ENCODE results near the gene RAX. TPM values are rescaled to one million over a fixed set of nuclear protein-coding genes. Genes with fewer than 3 reads are reported as not detected.

RAX gene
- total RNA-seq, 2 donors from 2014 or later: not detected

DNA sequence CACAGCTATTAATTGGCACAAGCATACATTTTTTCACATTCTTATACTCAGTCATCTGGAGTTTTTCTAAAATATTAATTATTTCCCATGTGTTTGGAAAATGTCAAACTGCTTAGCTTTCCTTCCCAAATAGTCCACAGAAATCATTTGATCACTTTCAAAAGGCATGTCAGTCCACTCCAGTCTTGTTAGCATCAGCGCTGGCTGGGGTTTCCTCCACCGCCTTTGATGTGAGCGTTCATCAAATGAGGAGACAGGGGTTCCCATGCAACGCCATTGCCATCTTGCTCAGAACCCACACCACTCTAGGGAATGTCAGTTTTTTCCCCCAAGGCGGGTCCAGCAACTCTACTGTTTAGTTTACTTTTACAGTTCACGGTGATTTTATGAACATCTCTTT, 13.1 kb upstream of the RAX start:
- ATAC-seq (no peak), DNase-seq (no peak)
- H3K9me3 ChIP-seq: no peaks in the 10 kb centered on the region
- peaks cover 0 to 5% of the 10 kb centered on the region in 2 donors for H3K27me3 ChIP-seq
- H3K4me1 ChIP-seq: no peaks in the 10 kb centered on the region
- no peak overlapping the region for H3K27ac ChIP-seq
- WGBS, 2 donors: 45 to 52% methylated on average over 6 of the region's 6 CpGs
- H3K36me3 ChIP-seq (replicated peaks in 1 of 2; ENCODE audit: insufficient read depth in 1 of 2, low read depth in 2 of 2): no peaks in the 10 kb centered on the region
- TF ChIP-seq, protein P1, sequence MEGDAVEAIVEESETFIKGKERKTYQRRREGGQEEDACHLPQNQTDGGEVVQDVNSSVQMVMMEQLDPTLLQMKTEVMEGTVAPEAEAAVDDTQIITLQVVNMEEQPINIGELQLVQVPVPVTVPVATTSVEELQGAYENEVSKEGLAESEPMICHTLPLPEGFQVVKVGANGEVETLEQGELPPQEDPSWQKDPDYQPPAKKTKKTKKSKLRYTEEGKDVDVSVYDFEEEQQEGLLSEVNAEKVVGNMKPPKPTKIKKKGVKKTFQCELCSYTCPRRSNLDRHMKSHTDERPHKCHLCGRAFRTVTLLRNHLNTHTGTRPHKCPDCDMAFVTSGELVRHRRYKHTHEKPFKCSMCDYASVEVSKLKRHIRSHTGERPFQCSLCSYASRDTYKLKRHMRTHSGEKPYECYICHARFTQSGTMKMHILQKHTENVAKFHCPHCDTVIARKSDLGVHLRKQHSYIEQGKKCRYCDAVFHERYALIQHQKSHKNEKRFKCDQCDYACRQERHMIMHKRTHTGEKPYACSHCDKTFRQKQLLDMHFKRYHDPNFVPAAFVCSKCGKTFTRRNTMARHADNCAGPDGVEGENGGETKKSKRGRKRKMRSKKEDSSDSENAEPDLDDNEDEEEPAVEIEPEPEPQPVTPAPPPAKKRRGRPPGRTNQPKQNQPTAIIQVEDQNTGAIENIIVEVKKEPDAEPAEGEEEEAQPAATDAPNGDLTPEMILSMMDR (IDR thresholded peaks at IDR 0.05): no peak
- TF ChIP-seq POLR2A (IDR thresholded peaks at IDR 0.05): no peak
- intact Hi-C loops (cut with DNase I): no loop called here
- no peak overlapping the region for H3K4me3 ChIP-seq

DNA sequence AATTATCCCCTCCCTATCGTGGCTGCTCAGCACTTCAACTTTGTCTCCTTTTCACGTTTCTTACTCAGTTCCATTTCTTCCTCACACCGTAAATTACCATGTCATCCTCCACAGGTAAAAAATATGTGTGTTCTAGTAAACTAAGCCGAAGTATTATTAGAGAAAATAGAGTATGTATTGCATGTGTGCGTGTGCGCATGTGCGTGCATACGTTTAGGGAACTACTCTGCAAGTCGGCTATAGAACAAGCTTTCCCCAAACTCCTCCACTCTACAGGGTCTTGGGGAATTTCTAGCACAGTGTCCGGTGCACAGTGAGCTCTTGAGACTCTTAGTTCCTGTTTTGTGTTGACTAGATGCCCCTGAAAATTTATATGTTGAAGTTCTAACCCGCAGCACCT, 9.1 kb upstream of the RAX start:
- no peak overlapping the region for H3K27ac ChIP-seq
- no peaks in the 10 kb centered on the region for H3K9me3 ChIP-seq
- ATAC-seq (no peak), DNase-seq (no peak)
- no peak overlapping the region for H3K4me3 ChIP-seq
- TF ChIP-seq POLR2A (IDR thresholded peaks at IDR 0.05): no peak
- TF ChIP-seq, protein P1 (IDR thresholded peaks at IDR 0.05): no peak
- no peaks in the 10 kb centered on the region for H3K4me1 ChIP-seq
- no peaks in the 10 kb centered on the region for H3K36me3 ChIP-seq (replicated peaks in 1 of 2; ENCODE audit: insufficient read depth in 1 of 2, low read depth in 2 of 2)
- intact Hi-C loops (cut with DNase I): no loop called here
- H3K27me3 ChIP-seq: peaks cover 0 to 5% of the 10 kb centered on the region in 2 donors
- WGBS, 2 donors: 75 to 79% methylated on average over 11 of the region's 11 CpGs

DNA sequence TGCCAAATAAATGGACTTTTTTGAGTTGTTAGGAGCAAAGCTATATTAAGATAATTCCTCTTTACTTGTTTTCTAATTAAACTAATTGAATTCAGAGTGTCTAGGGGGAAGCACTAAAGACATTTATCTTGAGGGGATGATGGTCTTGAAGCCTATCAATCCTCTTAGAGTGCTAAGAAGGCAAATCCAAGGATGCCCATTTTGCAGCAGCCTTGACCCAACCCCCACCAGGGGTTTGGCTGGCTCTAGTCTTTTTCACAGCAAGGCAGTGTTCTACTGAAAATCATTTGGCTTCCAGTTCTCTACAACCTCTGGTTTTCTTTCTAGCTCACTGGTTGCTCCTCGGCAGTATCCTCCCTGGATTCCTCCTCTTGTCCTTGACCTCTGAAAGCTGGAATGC, 6.5 kb upstream of the RAX start:
- Histone ChIP-seq H3K4me1 (no peaks in the 10 kb centered on the region), H3K4me3 (no peak overlapping the region), H3K27me3 (peaks cover 0 to 5% of the 10 kb centered on the region in 2 donors), H3K36me3 (replicated peaks in 1 of 2; ENCODE audit: insufficient read depth in 1 of 2, low read depth in 2 of 2) (no peaks in the 10 kb centered on the region), H3K27ac (no peak overlapping the region), H3K9me3 (no peaks in the 10 kb centered on the region)
- intact Hi-C loops (cut with DNase I): no loop called here
- 0 to 28% methylated on average over 1 of the region's 1 CpG for WGBS, 2 donors
- ATAC-seq (no peak), DNase-seq (no peak)
- TF ChIP-seq POLR2A (IDR thresholded peaks at IDR 0.05): no peak
- TF ChIP-seq, protein P1 (IDR thresholded peaks at IDR 0.05): no peak

DNA sequence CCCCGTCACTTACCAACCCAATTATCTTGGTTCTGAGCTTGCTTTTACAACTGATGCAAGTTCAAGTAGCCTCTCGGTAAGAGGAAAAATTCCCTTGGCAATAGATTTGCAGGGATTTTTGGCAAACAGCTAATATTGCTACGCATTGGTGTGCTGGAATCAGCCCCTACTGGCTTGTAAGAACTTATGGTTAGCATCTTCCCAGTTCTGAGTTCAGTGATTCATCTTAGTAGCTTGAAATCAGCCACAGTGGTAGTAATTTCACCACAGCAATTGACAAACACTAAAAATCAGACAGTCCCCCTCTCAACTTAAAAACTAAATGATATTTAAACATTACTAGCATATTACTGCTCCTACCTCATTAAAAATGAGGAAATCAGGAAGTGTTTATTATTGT, 5.9 kb upstream of the RAX start:
- peaks cover 0 to 5% of the 10 kb centered on the region in 2 donors for H3K27me3 ChIP-seq
- no peak overlapping the region for H3K27ac ChIP-seq
- no peak for ATAC-seq
- WGBS, 2 donors: 58 to 75% methylated on average over 2 to 3 of the region's 3 CpGs
- H3K4me1 ChIP-seq: peaks cover under 1% of the 10 kb centered on the region
- no peaks in the 10 kb centered on the region for H3K36me3 ChIP-seq (replicated peaks in 1 of 2; ENCODE audit: insufficient read depth in 1 of 2, low read depth in 2 of 2)
- DNase-seq: no peak
- no peak for TF ChIP-seq POLR2A (IDR thresholded peaks at IDR 0.05)
- TF ChIP-seq, protein P1 (IDR thresholded peaks at IDR 0.05): no peak
- no peak overlapping the region for H3K4me3 ChIP-seq
- H3K9me3 ChIP-seq: no peaks in the 10 kb centered on the region
- intact Hi-C loops (cut with DNase I): no loop called here

DNA sequence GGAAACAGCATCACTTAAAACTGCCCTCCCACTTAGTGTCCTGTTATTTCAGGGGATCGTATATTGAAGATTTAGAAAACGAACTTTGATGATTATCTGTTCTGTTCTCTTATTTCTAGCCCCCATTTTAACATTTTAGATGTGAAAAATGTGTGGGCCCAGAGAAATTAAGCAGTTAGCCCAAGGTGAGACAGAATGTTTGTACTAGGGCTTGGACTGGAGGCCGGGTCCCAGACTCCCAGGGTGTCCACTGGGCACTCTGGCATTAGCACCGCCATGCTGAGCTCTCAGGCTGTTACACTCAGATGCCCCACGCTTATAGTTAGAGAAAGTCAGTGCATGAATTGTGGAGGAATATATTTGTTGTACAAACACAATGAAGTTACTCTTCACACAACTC, 5.5 kb upstream of the RAX start:
- WGBS, 2 donors: 55 to 61% methylated on average over 5 of the region's 5 CpGs
- Histone ChIP-seq H3K27me3 (peaks cover 0 to 9% of the 10 kb centered on the region in 2 donors), H3K4me3 (no peak overlapping the region), H3K4me1 (peaks cover 4% of the 10 kb centered on the region), H3K9me3 (no peaks in the 10 kb centered on the region), H3K36me3 (replicated peaks in 1 of 2; ENCODE audit: insufficient read depth in 1 of 2, low read depth in 2 of 2) (no peaks in the 10 kb centered on the region), H3K27ac (no peak overlapping the region)
- no peak for DNase-seq
- no peak for ATAC-seq
- intact Hi-C loops (cut with DNase I): no loop called here
- TF ChIP-seq, protein P1 (IDR thresholded peaks at IDR 0.05): no peak
- no peak for TF ChIP-seq POLR2A (IDR thresholded peaks at IDR 0.05)

Data from body of pancreas (tissue), 4 donors.